Fibroblast of the conjunctiva (primary cell): ENCODE results near the gene ACSL1.

Experiments
- DNase-seq: peaks from one replicate; pipeline ENCODE4 v3.0.0-alpha.2; 2010; ENCODE audit warnings: low read depth

ACSL1 gene, protein sequence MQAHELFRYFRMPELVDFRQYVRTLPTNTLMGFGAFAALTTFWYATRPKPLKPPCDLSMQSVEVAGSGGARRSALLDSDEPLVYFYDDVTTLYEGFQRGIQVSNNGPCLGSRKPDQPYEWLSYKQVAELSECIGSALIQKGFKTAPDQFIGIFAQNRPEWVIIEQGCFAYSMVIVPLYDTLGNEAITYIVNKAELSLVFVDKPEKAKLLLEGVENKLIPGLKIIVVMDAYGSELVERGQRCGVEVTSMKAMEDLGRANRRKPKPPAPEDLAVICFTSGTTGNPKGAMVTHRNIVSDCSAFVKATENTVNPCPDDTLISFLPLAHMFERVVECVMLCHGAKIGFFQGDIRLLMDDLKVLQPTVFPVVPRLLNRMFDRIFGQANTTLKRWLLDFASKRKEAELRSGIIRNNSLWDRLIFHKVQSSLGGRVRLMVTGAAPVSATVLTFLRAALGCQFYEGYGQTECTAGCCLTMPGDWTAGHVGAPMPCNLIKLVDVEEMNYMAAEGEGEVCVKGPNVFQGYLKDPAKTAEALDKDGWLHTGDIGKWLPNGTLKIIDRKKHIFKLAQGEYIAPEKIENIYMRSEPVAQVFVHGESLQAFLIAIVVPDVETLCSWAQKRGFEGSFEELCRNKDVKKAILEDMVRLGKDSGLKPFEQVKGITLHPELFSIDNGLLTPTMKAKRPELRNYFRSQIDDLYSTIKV

GRCh38 chr4:184825896-184826690 is at the start of gene ACSL1:
Gene ACSL1 (minus strand): TSS chr4:184825968. CDS start chr4:184803514, 22,454 bp downstream.
- no peak for DNase-seq

GRCh38 chr4:184873054-184873453 is 47.3 kb upstream of the ACSL1 start:
- DNase-seq = no peak

DNA sequence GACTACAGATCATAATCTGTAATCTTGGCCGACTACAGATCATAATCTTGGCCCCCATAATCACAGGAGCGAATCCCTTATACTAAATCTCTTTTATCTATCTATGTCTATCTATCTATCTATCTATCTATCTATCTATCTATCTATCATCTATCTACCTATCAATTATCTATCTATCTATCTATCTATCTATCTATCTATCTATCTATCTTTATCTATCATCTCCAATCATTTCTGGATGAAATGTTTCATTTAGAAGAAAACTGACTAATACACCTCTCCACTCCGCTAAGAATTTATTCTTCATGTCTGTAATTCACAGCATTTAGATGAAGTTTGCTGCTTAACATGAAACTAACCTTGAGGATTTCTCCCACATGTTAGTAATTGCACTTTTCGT is 45.0 kb upstream of the ACSL1 start:
- no peak for DNase-seq

- DNase-seq = no peak
Measured at GRCh38 chr4:184868623-184869022, 42.9 kb upstream of the ACSL1 start.

DNA sequence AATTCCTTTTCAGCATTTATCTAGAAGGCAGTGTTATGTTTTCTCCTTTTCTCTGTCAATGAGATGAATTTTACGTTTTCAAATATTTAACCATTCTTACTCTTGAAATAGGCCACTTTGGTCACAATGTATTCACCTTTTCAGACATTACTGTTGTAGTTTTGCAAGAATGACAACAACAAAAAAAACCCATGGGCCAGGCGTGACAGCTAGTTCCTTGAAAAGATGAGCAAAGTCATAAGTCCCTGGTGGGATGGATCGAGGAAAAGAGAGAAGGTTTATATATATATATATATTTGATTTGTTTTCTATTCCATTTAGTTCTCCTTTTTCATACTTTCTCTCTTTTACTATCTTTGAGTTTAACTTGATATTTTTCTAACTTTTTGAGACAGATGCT is 38.1 kb upstream of the ACSL1 start:
- no peak for DNase-seq

GRCh38 chr4:184861047-184861446 is 35.3 kb upstream of the ACSL1 start:
- DNase-seq = no peak

DNA sequence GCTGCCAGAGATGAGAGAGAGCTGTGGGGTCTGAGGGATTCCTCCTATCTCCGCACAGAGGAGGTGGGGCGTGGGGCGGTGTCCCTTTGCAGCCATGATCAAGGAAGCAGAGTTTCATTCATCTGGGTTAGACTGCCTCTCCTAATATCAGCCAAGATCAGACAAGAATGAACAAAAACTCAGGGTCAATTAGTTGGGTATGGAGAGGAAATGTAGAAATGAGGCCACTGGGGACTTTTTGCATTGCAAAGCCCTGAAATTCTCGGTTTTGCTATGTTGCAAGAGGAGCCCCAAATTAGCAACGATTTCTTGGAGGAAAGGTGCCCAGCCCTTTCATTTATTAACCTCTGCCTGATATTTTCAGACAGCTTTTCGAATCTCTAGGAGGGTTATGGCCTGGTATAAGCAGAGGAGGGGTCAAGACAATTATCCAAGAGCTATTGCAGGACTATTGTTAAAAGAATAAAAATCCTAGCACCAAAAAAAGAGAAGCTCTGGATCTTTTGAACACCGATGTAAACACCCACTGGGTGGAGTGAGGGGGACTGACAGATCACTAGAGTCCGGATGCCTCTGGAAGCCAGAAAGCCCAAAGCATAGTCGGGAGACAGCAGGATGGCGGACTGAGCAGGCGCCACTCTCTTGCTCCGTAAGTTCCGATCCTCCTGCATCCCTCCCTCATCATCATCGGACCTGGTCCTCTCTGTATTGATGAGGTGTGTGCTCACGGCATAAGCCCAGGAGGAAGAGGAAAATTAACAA is 34.4 kb upstream of the ACSL1 start:
- DNase-seq = no peak

- no peak for DNase-seq
Measured at GRCh38 chr4:184857441-184858121, 31.8 kb upstream of the ACSL1 start.

- DNase-seq = no peak
Measured at GRCh38 chr4:184856277-184856609, 30.5 kb upstream of the ACSL1 start.

GRCh38 chr4:184854673-184855072 is 28.9 kb upstream of the ACSL1 start:
- no peak for DNase-seq

GRCh38 chr4:184853436-184853835 is 27.7 kb upstream of the ACSL1 start:
- no peak for DNase-seq

- no peak for DNase-seq
Measured at GRCh38 chr4:184851886-184852285, 26.1 kb upstream of the ACSL1 start.

GRCh38 chr4:184851200-184851541 is 25.4 kb upstream of the ACSL1 start:
- DNase-seq = no peak

- DNase-seq = no peak
Measured at GRCh38 chr4:184850431-184851199, 24.8 kb upstream of the ACSL1 start.

DNA sequence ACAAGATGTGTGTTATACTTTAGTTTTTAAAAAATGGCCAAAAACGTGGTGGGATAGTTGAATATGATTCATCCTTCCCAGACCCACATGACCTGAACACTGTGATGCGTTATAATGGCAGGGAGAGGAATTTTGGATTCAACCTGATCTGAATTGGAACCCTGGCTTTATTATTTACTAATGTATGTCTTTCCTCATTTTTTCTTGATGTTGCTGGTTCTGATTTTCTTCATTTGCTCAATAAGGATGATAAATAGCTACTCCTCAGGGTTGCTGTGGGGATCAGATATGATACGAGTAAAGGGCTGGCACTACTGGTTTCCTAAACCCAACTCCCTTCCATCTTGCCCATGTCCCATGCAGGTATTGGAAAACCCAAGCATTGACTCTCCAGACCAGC is 24.2 kb upstream of the ACSL1 start:
- DNase-seq = no peak

DNA sequence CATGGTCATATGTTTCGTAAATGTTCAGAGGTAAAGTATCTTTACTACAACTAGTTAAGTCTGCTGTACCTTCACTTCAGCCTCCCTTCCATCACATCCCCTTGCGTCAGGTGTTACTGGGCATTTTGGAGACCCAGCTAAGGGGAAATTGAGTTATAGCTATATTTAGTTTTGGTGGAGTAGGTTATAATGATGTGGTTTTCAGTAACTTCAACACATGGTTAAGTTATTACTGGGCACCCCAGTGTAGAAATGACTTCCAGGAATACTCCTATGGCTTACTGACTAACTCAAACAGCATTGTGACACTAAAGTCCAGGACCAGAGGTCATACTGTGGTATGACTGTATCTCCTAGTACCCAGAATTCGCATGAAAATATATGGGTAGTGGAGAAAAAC is 23.4 kb upstream of the ACSL1 start:
- DNase-seq = no peak

DNA sequence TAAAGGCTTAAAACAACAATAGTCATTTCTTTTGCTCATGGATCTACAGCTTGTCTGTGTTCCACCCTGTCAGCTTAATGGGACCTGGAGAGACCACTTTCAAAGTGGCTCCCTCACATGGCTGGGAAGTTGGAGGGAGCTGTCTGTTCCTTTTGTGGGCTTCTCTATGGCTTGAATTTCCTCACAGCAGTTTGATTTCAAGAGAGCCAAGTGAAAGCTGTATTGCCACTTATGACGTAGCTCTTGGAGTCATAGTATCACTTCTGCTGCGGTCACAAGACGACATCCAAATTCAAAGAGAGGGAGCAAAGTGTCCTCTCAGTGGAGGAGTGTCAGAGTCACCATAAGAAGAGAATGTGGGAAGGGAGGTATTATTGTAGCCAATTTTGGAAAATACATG is 22.7 kb upstream of the ACSL1 start:
- no peak for DNase-seq

- DNase-seq = no peak
Measured at GRCh38 chr4:184846531-184846930, 20.8 kb upstream of the ACSL1 start.

DNA sequence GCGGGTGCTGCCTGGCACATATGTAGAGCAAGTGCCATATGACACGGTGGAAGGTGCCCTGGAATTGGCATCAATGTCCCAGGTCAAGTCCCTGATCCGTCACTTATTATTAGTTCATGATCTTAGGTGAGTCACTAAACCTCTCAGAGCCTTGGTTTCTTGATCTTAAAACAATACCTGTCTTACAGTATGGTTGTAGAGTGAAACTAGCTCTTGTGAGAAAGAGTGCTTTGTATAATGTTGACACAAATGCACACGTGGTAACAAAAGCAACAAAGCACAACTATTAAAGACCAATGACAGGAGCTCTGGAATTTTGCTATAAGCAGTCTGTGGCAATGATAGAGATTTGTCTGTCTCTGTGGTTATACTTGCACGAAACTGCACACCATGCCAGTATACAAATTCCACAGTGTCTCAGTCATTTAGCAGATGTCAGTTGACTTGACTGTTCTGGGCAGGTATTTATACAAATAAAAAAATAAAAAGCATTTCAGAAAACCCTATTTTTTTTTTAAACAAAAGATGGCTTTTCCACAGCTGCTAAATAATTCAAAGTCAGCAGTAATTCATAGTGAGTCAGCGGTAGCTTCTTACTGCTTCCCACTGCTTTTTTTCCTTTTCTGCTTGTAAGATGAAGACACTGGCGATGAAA is 19.7 kb upstream of the ACSL1 start:
- DNase-seq = no peak

GRCh38 chr4:184844742-184845141 is 19.0 kb upstream of the ACSL1 start:
- no peak for DNase-seq
